Left lobe of liver (tissue), 2 donors: ENCODE results near the gene HNRNPDL. TPM values are rescaled to one million over a fixed set of nuclear protein-coding genes. Genes with fewer than 3 reads are reported as not detected.
A peak's percentile ranks its signal among the peaks of the same experiment; 100 is the strongest.
"Not testable (repeated sequence)": the region's sequence is repeated elsewhere in the genome, so short reads cannot be mapped to it uniquely, and the experiment has no call there.

Experiments
- ATAC-seq: fragments of 200-7000 bp; cut with Tn5 transposase; one replicate; pipeline ENCODE4 v1.9.1; 2020; ENCODE audit warnings: mild to moderate bottlenecking, moderate library complexity
- DNase-seq: peaks from one replicate; pipeline ENCODE4 v3.0.0-alpha.2; 2020; ENCODE audit warnings: low spot score
- total RNA-seq: library from RNA; stranded (reverse); gene quantifications from one replicate; pipeline ENCODE4 v1.2.1, GENCODE V29; 2021
- donor health status: DM: no; HTN: no; CAD: no; lungs with moderate emphysema.
- donor health status: DM: no; HTN: yes; CAD: no.

HNRNPDL gene
- 52.1 TPM for total RNA-seq

DNA sequence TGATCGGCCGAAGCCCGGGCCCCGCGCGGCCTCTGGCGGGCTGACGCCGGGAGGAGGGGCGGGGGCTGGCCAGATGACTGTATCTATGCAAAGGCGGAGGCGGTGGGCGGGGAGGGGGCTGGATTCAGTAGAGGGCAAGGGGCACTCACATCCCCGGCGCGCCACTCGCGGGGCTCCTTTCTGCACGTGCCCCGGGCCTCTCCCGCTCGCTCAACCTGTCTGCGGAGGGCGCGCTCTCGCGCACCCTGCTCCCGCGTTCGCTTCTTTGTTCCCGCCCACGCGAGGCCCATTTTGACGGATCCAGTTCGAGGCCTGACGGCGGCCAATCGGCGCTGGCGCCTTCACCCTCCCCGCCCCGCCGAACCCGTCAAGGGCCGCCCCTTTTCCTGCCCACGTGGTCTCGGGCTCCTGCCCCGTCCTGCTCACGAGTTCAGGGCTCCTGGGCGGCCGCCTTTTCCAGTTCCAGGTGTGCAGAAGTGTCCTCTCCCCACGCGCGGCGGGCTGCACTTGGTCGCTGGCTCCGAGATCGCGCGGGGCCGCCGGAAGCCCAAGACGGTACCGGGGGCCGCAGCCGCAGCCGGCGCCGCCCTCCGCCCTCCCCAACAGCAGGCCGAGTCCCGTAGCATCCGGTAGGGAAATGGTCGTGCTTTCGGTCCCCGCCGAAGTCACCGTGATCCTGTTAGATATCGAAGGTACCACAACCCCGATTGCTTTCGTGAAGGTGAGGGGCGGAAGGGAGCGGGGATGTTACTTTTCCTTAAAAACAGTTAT, at the start of gene HNRNPDL, which contains the start of gene ENOPH1:
TSS of gene HNRNPDL (minus strand) at position 270 of the 771 bp plus-strand sequence. CDS start 772 bp downstream, outside the sequence.
TSS of gene ENOPH1 (plus strand) at position 398 of the 771 bp plus-strand sequence. CDS start at position 638, 240 bp downstream.
- ATAC-seq: peak; percentile 78
- DNase-seq: peak; percentile 98

- DNase-seq (no peak), ATAC-seq (no peak)
These were observed 49.3 kb upstream of the HNRNPDL start for GRCh38 chr4:82479562-82479961.

GRCh38 chr4:82477469-82477868, 47.2 kb upstream of the HNRNPDL start:
- DNase-seq: peak; percentile 69
- ATAC-seq: not testable (repeated sequence)

GRCh38 chr4:82475931-82476330, 45.7 kb upstream of the HNRNPDL start:
- DNase-seq, ATAC-seq: not testable (repeated sequence)

DNA sequence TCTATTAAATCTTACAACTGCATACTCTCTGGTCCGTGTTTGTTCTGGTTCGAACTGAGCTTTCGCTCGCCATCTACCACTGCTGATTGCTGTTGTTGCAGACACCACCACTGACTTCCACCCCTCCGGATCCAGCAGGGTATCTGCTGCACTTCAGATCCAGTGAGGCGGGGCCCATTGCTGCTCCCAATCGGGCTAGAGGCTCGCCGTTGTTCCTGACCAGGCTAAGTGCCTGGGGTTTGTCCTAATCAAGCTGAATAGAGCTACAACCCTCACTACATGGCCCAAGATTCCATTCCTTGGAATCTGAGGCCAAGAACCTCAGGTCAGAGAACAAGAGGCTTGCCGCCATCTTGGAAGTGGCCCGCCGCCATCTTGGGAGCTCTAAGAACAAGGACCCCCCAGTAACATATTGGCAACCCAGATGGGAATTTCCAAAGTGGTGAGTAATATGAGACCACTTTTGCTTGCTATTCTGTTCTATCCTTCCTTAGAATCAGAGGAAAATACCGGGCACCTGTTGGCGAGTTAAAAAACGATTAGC, 43.4 kb upstream of the HNRNPDL start:
- DNase-seq (no peak), ATAC-seq (no peak)

GRCh38 chr4:82473080-82473479, 42.8 kb upstream of the HNRNPDL start:
- ATAC-seq, DNase-seq: not testable (repeated sequence)

DNA sequence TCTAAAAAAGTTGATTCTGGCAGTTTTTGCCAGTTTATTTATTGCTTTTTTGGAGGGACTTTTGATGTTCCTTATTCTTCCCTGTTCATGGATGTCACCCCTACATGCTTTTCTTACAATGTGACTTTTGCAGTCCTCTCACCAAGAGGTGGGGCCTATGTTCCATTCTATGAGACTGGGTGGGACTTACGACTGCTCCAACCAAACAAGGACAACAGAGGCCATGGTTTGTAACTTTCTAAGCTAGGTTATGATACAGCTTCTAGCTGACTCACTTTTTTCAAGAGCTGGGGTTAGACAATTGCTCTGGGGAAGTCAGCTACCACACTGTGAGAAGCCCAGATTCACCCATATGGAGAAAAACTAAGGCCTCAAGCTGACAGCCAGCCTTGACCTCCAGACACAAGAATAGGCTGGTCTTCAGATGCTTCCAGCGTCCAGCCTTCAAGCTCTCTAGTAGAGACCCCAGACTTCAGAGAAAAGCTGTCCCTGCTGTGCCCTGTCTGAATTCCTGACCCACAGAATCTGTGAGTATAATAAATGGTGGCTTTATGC, 39.6 kb upstream of the HNRNPDL start:
- ATAC-seq (peak; percentile 50), DNase-seq (no peak)

DNA sequence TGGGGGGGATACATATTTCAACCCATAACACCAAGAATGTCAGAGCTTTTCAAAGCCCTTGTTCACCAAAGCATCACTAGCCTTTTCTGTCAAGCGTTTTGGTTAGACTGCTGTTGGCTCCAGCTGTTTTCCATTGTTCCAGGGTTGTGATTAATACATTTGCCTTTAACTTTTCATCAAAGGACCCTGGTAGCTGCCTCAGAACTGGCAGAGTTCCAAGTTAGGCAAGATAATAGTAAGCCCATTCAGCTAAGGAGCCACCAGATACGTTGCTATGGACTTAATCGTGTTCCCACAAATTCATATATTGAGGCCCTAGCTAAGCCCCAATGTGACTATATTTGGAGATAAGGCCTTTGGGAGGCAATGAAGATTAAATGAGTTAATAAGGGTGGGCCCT, 37.2 kb upstream of the HNRNPDL start:
- ATAC-seq (no peak), DNase-seq (no peak)

- DNase-seq: no peak
- ATAC-seq: no peak
These were observed 33.0 kb upstream of the HNRNPDL start for GRCh38 chr4:82463221-82463620.

DNA sequence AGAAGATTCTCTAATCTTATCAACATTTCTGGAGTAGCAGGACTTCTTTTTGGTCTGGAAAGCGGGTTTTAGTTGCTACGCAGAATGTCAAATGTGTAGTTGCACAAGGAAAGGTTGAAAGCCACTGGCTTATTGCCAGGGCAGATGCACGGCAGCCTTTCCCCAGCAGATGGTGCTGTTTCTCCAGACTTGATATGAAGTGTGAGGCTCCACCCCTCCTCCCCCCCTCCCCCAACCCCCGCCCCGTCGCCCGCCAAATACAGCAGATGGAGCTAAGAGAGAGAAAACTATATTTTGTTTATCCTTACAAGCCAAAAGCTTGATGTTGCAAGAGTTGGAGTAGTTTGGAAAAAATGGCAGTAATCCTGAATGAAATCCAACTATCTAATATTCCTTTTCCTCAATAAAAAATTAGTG, 32.2 kb upstream of the HNRNPDL start:
- peak; percentile 99 for ATAC-seq
- peak; percentile 89 for DNase-seq

GRCh38 chr4:82461710-82462109, 31.4 kb upstream of the HNRNPDL start:
- no peak for ATAC-seq
- DNase-seq: no peak

GRCh38 chr4:82458729-82459128, 28.5 kb upstream of the HNRNPDL start:
- no peak for DNase-seq

DNA sequence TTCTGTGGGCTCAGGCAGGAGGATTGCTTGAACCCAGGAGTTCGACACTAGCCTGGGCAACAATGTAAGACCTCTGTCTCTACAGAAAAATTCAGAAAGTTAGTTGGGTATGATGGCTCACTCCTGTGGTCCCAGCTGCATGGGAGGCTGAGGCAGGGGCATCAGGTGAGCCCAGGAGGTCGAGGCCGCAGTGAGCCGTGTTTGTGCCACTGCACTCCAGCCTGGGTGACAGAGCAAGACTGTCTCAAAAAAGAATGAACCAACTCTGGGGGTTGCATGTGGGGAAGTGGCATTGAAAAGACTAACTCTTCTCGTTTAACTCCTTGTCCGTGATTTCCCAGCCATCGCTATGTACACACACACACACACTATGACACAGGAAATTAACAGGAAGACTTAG, 27.0 kb upstream of the HNRNPDL start:
- no peak for ATAC-seq
- DNase-seq: no peak

More at GRCh38 chr4:82458729-82459128, 28.5 kb upstream of the HNRNPDL start:
- ATAC-seq: no peak

DNA sequence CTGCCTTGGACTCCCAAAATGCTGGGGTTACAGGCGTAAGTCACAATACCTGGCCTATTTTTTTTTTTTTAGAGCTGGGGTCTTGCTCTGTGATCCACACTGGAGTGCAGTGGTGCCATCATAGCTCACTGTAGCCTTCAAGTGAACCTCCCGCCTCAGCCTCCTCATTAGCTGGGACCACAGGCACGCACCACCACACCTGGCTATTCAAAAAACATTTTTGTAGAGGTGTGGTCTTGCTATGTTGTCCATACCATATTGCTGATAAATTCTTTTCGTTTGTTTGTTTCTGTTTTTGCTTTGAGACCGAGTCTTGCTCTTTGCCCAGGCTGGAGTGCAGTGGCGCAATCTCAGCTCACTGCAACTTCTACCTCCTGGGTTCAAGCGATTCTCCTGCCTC, 21.8 kb upstream of the HNRNPDL start:
- no peak for DNase-seq
- ATAC-seq: no peak

GRCh38 chr4:82450966-82451755, 20.9 kb upstream of the HNRNPDL start:
- no peak for ATAC-seq
- DNase-seq: no peak

DNA sequence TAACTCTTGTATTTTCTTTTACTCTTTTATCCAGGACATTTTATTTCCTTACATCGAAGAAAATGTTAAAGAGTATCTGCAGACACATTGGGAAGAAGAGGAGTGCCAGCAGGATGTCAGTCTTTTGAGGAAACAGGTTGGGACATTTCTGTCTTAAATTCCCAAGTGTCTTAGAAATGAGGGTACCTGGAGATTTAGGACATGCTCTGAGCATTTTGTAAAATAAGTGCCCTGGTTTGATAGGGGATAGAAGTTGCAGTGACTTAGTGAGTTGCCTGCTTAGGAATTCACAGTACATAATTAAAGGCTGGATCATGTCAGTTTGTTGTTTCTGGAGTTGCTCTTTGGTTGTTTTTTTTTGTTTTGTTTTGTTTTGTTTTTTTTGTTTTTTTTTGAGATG, 17.6 kb upstream of the HNRNPDL start:
- ATAC-seq (no peak), DNase-seq (no peak)

- DNase-seq (no peak), ATAC-seq (no peak)
These were observed 8.8 kb upstream of the HNRNPDL start for GRCh38 chr4:82439088-82439487.

- DNase-seq (no peak), ATAC-seq (no peak)
These were observed 7.2 kb upstream of the HNRNPDL start for GRCh38 chr4:82437285-82438005.

GRCh38 chr4:82436780-82437179, 6.5 kb upstream of the HNRNPDL start:
- ATAC-seq: no peak

GRCh38 chr4:82436130-82436529, 5.9 kb upstream of the HNRNPDL start:
- ATAC-seq (no peak), DNase-seq (no peak)

More at GRCh38 chr4:82436780-82437179, 6.5 kb upstream of the HNRNPDL start:
- no peak for DNase-seq
